NCI-H446 (cell line): Measurements from ENCODE around the gene SPHKAP.
"Not testable (repeated sequence)": the region's sequence is repeated elsewhere in the genome, so short reads cannot be mapped to it uniquely, and the experiment has no call there.

ENCODE experiments used
- DNase-seq, 2 experiments: peaks; one replicate each; lab custom pipeline; 2025; lab: John Stamatoyannopoulos, UW

Gene SPHKAP

GRCh38 chr2:228038967-228039366, 142.5 kb downstream of the SPHKAP start:
- no peak for DNase-seq

GRCh38 chr2:228037915-228038314, 143.6 kb downstream of the SPHKAP start:
- no peak for DNase-seq

- no peak for DNase-seq
These were observed 157.9 kb downstream of the SPHKAP start for GRCh38 chr2:228023619-228024018.

- no peak for DNase-seq
These were observed 163.2 kb downstream of the SPHKAP start for GRCh38 chr2:228018311-228018710.

- no peak for DNase-seq
These were observed 163.7 kb downstream of the SPHKAP start for GRCh38 chr2:228017784-228018183.

- no peak for DNase-seq
These were observed 165.1 kb downstream of the SPHKAP start for GRCh38 chr2:228016402-228016801.

GRCh38 chr2:228015741-228016140, 165.7 kb downstream of the SPHKAP start:
- DNase-seq = no peak

GRCh38 chr2:227996366-227996765, 185.1 kb downstream of the SPHKAP start:
- DNase-seq = no peak

GRCh38 chr2:227990937-227991336, 190.6 kb downstream of the SPHKAP start:
- DNase-seq = no peak

- no peak for DNase-seq
These were observed 208.2 kb downstream of the SPHKAP start for GRCh38 chr2:227973241-227973640.

GRCh38 chr2:227971619-227972230, 209.8 kb downstream of the SPHKAP start:
- DNase-seq = no peak

GRCh38 chr2:227960317-227960716, 221.2 kb downstream of the SPHKAP start:
- no peak for DNase-seq

GRCh38 chr2:227942965-227943364, 238.5 kb downstream of the SPHKAP start:
- DNase-seq = no peak

- DNase-seq = no peak
These were observed 239.5 kb downstream of the SPHKAP start for GRCh38 chr2:227942021-227942420.

- peak in 1 of 2 experiments; percentile 33 for DNase-seq
These were observed 242.0 kb downstream of the SPHKAP start for GRCh38 chr2:227939271-227940027.

- DNase-seq = not testable (repeated sequence)
These were observed 245.2 kb downstream of the SPHKAP start for GRCh38 chr2:227936249-227936648.

GRCh38 chr2:227933884-227934283, 247.6 kb downstream of the SPHKAP start:
- no peak for DNase-seq

GRCh38 chr2:227932403-227932802, 249.1 kb downstream of the SPHKAP start:
- no peak for DNase-seq

GRCh38 chr2:227932001-227932400, 249.5 kb downstream of the SPHKAP start:
- no peak for DNase-seq
